D721Med (cell line): ENCODE results near the gene ARHGAP24.

Experiments used
- DNase-seq: peaks from one replicate; pipeline ENCODE4 v3.0.0; 2011; ENCODE audit warnings: low spot score; ENCODE audit not compliant: insufficient read length
- FAIRE-seq: peaks from 2 replicates; lab custom pipeline; 2011; peaks lifted over from hg19 to GRCh38; lab: Jason Lieb, UNC
- TF ChIP-seq, protein P1 (sequence below): IDR thresholded peaks from 2 replicates; pipeline ENCODE4 v1.5.1; 2012; ENCODE audit warnings: mild to moderate bottlenecking, control low read depth; ENCODE audit not compliant: insufficient read depth; ENCODE audit errors: missing control alignments

The ARHGAP24 gene

GRCh38 chr4:85569730-85570299, 94.9 kb downstream of the ARHGAP24 start:
- no peak for FAIRE-seq
- TF ChIP-seq, protein P1, sequence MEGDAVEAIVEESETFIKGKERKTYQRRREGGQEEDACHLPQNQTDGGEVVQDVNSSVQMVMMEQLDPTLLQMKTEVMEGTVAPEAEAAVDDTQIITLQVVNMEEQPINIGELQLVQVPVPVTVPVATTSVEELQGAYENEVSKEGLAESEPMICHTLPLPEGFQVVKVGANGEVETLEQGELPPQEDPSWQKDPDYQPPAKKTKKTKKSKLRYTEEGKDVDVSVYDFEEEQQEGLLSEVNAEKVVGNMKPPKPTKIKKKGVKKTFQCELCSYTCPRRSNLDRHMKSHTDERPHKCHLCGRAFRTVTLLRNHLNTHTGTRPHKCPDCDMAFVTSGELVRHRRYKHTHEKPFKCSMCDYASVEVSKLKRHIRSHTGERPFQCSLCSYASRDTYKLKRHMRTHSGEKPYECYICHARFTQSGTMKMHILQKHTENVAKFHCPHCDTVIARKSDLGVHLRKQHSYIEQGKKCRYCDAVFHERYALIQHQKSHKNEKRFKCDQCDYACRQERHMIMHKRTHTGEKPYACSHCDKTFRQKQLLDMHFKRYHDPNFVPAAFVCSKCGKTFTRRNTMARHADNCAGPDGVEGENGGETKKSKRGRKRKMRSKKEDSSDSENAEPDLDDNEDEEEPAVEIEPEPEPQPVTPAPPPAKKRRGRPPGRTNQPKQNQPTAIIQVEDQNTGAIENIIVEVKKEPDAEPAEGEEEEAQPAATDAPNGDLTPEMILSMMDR, result no peak
- no peak for DNase-seq

DNA sequence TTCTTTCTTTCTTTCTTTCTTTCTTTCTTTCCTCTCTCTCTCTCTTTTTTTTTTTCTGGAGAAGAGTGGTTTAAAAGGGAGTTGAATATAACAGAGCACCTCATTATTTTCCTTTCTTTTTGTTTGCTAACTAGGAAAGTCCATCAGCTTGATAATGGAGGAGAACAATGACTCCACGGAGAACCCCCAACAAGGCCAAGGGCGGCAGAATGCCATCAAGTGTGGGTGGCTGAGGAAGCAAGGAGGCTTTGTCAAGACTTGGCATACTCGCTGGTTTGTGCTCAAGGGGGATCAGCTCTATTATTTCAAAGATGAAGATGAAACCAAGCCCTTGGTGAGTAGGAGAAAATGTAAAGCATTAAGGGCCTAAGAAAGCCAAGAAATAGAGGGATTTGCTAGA, 95.4 kb downstream of the ARHGAP24 start:
- TF ChIP-seq, protein P1, result no peak

DNA sequence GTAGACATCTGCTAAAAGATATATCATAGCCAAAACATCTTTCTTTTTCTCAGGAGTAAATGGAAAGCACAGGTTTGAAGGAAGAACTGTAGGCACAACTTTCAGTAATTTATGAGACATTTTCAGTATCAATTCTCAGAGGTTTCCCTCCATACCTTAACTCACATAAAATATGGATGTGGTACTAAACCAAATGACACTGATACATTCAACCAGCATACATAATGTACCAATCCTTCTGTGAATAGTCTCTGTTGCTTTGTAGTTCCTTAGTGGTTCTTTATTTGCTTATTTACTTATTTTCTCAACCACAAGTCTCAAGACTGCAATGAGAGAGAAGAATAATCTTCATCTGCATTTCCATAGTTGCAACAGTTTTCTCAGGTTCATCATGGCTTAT, 96.1 kb downstream of the ARHGAP24 start:
- DNase-seq (no peak), FAIRE-seq (no peak)
- TF ChIP-seq, protein P1, result no peak

More for the DNA sequence above, 95.4 kb downstream of the ARHGAP24 start:
- FAIRE-seq, result no peak
- DNase-seq, result no peak

GRCh38 chr4:85573270-85573669, 98.3 kb downstream of the ARHGAP24 start:
- TF ChIP-seq, protein P1, result no peak
- no peak for FAIRE-seq

DNA sequence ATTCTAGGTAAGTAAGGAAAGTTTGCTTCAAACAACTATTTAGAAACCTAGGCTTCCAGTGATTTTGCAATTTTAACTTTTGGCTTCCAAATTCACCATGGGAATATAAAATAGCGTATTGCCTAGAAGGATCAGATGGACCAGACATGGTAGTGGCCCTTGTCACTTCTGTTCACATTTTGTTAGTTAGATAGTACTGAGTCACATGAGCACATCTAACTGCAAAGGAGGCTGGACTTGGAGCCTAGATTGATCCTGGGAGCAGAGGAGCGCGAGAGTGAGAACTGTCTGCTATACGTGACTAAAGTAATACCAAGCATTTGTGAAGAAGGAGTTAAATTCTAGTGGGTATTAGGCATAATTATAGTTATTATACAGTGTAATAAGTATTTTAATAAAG, 102.4 kb downstream of the ARHGAP24 start:
- DNase-seq (no peak), FAIRE-seq (no peak)
- TF ChIP-seq, protein P1, result no peak

More at GRCh38 chr4:85573270-85573669, 98.3 kb downstream of the ARHGAP24 start:
- DNase-seq, result no peak

DNA sequence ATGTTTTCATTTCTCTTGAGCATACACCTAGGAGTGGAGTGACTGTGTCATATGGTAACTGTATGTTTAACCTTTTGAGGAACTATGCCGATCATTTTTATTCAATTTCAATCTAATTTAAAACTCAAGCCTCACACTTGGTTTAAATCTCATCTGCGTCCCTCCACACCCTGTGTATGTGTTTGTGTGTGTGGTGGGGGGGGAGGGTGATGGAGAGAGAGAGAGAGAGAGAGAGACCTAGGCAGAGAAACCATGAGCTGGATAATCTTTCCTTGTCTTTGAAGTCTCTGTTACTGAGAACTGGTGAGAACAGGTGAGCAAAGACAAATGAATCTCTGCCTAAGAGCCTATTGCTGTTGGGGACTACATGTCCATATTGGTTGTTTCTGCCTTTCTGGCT, 105.0 kb downstream of the ARHGAP24 start:
- FAIRE-seq, result no peak
- TF ChIP-seq, protein P1, result no peak
- no peak for DNase-seq

- no peak for FAIRE-seq
- no peak for DNase-seq
- TF ChIP-seq, protein P1, result no peak
Measured at GRCh38 chr4:85580489-85580888, 105.5 kb downstream of the ARHGAP24 start.
